ENCODE data around the gene CAPN12.
"Not testable (repeated sequence)": the region's sequence is repeated elsewhere in the genome, so short reads cannot be mapped to it uniquely, and the experiment has no call there.

The CAPN12 gene

DNA sequence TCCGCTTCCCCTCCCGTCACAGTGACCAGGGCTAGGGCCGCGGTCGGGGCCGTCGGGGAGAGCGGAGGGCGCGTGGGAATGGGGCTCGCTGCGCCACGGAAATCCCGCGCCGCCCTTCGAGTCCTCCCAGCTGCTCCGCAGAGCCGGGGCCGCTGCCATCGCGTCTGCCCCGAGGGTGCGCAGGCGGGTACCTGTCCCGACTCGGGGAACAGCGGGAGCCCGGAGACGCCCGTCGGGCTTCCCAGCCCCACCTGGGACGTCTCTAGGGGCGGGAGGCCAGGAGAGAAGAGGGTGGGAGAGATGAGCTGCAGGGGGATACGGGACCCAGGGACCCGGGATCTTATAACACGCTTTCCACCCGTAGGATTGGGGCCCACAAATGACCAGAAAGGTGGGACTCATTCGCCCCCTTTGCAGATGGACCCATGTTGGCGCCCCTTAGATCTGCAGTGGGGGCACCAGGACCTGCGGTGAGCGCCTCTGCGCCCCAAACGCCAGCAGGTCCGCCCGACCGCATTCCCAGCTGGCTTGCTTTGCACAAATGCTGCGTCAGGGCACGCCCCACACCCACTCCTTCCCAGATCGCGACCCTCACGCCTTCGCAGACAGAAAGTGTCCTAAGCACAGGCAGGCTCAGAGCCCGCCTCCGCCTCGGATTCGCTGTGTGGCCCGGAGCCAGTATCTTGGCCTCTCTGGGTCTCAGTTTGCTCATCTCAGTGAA is 26.1 kb upstream of the CAPN12 start:
- DNase-seq, result not testable (repeated sequence)

GRCh38 chr19:38769635-38770211 is 25.4 kb upstream of the CAPN12 start:
- DNase-seq, result peak; percentile 89 to 90

- DNase-seq, result no peak
These were observed 22.2 kb upstream of the CAPN12 start for GRCh38 chr19:38766276-38767047.

- no peak for DNase-seq
These were observed 20.9 kb upstream of the CAPN12 start for GRCh38 chr19:38765214-38765613.

GRCh38 chr19:38763795-38764220 is 19.5 kb upstream of the CAPN12 start:
- DNase-seq, result no peak

DNA sequence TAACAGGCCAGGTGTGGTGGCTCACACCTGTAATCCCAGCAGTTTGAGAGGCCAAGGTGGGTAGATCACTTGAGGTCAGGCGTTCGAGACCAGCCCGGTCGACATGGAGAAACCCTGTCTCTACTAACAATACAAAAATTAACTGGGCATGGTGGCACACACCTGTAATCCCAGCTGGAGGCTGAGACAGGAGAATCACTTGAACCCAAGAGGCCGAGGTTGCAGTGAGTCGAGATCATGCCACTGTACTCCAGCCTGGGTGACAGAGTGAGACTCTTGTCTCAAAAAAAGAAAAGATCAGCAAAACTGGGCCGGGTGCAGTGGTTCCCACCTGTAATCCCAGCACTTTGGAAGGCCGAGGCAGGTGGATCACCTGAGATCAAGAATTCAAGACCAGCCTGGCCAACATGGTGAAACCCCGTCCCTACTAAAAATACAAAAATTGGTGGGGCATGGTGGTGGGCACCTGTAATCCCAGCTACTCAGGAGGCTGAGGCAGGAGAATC is 17.7 kb upstream of the CAPN12 start:
- DNase-seq, result not testable (repeated sequence)

DNA sequence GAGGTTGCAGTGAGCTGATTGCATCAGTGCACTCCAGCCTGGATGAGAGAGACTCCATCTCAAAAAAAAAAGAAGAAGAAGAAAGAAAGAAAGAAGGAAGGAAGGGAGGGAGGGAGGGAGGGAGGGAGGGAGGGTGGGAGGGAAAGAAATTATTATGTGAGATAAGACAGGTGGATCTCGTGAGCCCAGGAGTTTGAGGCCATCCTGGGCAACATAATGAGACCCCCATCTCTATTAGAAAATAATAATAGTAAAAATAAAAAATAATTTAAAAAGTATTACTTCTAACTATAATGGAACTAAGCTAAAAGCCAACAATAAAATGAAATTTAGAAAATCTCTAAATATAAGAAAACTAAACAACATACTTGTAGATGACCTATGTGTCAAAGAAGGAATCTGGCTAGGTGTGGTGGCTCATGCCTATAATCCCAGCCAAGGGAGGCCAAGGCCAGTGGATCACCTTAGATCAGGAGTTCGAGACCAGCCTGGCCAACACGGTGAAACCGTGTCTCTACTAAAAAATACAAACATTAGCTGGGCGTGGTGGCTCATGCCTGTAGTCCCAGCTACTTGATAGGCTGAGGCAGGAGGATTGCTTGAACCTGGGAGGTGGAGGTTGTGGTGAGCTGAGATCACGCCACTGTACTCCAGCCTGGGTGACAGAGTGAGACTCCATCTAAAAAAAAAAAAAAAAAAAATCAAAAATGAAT is 16.7 kb upstream of the CAPN12 start:
- not testable (repeated sequence) for DNase-seq

DNA sequence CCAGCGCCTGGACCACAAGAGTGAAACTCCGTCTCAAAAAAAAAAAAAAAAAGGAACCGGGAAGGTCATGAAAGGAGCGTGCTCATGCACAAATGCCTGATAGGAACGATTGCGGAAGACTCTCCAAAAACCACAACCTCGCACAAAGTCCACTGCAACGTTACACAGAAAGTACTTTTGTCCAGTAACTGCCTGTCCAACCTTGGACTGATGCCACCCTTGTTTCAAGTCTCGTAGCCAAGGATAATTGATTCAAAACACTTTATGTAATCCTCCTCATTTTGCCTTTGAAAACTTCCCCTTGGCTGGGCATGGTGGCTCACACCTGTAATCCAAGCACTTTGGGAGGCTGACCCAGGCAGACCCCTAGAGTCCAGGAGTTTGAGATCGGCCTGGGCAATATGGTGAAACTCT is 15.3 kb upstream of the CAPN12 start:
- no peak for DNase-seq

DNA sequence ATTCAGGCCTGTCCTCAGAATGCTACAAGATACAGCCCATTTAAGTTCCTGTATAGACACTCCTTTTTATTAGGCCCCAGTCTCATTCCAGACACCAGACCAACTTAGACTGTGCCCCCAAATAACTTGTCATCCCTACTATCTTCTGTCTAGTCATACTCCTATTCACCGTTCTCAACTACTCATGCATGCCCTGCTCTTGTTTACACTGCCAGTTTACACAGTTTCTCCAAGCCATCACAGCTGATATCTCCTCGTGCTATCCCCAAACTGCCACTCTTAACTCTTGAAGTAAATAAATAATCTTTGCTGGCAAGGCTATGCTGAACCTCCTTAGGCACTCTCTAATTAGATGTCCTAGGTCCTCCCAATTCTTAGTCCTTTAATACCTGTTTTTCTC is 9.9 kb upstream of the CAPN12 start:
- DNase-seq, result not testable (repeated sequence)

GRCh38 chr19:38753783-38754182 is 9.5 kb upstream of the CAPN12 start:
- DNase-seq, result not testable (repeated sequence)

- no peak for DNase-seq
These were observed 1.0 kb upstream of the CAPN12 start for GRCh38 chr19:38745316-38745715.

DNA sequence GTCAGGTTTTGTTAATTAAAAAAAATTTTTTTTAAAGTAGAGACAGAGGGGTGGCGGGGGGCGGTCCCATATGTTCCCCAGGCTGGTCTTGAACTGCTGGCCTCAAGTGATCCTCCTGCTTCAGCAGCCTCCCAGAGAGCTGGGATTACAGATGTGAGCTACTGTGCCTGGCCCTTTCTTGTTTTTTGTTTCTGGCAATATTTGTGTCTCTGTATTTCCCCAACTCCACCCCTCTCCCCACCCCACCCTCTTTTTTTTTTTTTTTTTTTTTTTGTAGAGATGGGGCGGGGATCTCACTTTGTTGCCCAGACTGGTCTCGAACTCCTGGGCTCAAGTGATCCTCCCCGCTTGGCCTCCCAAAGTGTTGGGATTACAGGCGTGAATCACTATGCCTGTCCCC is 600 bp upstream of the CAPN12 start:
- no peak for DNase-seq

- DNase-seq, result no peak
These were observed 628 bp downstream of the CAPN12 start for GRCh38 chr19:38743394-38744297.

DNA sequence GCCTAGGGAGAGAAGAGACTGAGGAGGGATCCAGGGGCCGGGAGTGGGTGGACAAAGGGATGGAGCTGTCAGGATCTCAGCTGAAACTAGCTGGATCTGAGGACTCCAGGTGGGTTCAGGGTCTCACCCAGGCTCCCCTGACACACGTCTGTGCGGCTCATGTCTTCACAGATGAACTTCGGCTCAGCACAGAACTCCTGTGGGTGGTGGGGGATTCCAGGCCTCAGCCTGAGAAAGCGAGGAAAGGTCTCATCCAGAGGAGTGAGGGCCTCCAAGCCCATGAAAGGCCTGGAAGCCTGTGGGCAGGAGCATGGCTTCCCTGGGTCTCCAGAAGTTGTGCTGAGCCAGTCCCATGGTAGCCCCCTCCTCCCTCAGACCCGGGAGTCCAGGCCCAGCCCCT is 1.4 kb downstream of the CAPN12 start:
- no peak for DNase-seq

- no peak for DNase-seq
These were observed 2.0 kb downstream of the CAPN12 start for GRCh38 chr19:38742296-38742695.

DNA sequence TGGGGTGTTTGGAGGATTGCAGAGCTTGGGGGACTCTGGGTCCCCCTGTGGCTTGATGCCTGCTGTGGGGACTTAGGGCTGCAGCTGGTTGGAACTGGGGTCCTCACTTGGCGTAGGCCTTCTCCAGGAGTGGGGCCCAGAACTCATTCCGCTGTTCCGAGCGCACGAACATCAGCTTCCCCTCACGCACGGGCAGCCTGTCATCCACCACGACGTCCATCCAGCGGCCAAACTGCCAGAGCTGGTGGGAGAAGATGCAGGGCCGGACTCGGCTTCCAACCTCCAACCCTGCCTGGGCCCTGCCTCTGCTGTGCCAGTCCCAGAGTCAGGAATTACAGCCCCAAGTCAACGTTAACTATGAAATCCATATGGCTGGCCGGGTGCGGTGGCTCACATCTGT is 2.6 kb downstream of the CAPN12 start:
- no peak for DNase-seq

GRCh38 chr19:38740932-38741331 is 3.3 kb downstream of the CAPN12 start:
- DNase-seq, result no peak

- no peak for DNase-seq
These were observed 4.0 kb downstream of the CAPN12 start for GRCh38 chr19:38740257-38740592.

- no peak for DNase-seq
These were observed 4.6 kb downstream of the CAPN12 start for GRCh38 chr19:38739440-38740256.

DNA sequence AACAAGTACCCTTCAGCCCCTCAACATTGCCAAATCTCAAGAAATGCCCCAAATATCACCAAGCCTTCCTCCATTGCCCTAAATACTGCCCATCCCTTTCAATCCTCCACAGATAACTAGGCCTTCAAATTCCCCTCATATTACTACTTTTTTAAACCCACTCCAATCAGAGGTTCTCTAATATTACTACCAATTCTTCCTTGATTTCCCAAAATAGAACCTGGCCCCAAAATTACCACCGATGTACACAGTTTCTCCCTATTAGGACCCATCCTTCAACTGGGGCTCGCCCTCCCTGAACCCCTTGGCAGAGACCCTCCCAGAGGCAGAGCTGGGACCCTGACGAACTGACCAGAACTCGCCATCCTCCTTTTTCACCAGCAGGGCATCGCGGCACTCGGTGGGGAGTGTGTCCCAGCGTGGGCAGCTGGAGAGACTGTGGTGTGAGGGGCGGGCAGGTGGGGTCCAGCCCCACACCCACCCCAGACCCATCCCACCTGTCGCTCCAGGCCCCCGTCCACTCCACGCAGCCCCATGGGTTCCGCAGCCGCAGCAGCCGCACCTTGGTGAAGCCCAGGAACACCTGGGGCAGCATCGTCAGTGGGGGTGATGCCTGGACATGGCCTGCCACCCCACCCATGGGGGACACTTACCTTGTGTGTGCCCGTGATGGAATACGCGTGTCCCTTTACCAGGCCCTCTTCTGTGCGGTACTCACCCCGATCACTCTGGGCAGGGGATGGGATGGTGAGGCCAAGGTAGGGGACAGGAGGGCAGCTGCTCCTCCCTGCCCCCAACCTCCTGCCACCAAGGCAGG is 6.1 kb downstream of the CAPN12 start:
- DNase-seq, result no peak
